ENCODE results near the gene C7. TPM values are rescaled to one million over a fixed set of nuclear protein-coding genes. Genes with fewer than 3 reads are reported as not detected.

Gene C7
- total and polyA plus RNA-seq, 2 experiments from 2014 or later, result 0.05 to 0.07 TPM

- Histone ChIP-seq H3K27me3 (ENCODE audit: insufficient read depth) (no peaks in the 10 kb centered on the region), H2AFZ (no peak overlapping the region), H3K9me2 (ENCODE audit: insufficient read depth) (no peaks in the 10 kb centered on the region), H3K4me1 (ENCODE audit: insufficient read depth) (0 out of 2 replicates have a peak, but pooled peaks cover 1% of the 10 kb centered on the region), H4K20me1 (replicated peaks; ENCODE audit: insufficient read depth) (no peaks in the 10 kb centered on the region), H3K4me2 (no peak overlapping the region), H3K36me3 (ENCODE audit: insufficient read depth) (no peaks in the 10 kb centered on the region), H3K27ac (ENCODE audit: low read depth) (no peak overlapping the region), H3K4me3 (no peak overlapping the region), H3K79me2 (replicated peaks; ENCODE audit: insufficient read depth) (no peaks in the 10 kb centered on the region), H3F3A (replicated peaks; ENCODE audit: low read depth) (no peaks in the 10 kb centered on the region)
- H3K27me3 Mint-ChIP-seq (ENCODE audit: insufficient read depth, low read depth, poor library complexity), result peaks cover 4% of the 10 kb centered on the region
- H3K4me1 Mint-ChIP-seq, result peaks cover 4% of the 10 kb centered on the region
- no peak overlapping the region for H3K4me3 Mint-ChIP-seq
- DNase-seq (ENCODE audit: low spot score) (no peak), ATAC-seq (no peak)
- TF ChIP-seq ZNF462 (CRISPR knock-in tag; IDR thresholded peaks at IDR 0.05), result no peak
- no peak for TF ChIP-seq ZNF331 (CRISPR knock-in tag; IDR thresholded peaks at IDR 0.05; ENCODE audit: low read depth)
- TF ChIP-seq EZH2phosphoT487 (IDR thresholded peaks at IDR 0.05; ENCODE audit: unreplicated experiment), result no peak
- TF ChIP-seq REST (IDR thresholded peaks at IDR 0.05; ENCODE audit: unreplicated experiment), result no peak
- TF ChIP-seq CTCF (conservative IDR thresholded peaks at IDR 0.05; ENCODE audit: low read depth in 2 of 2), result no peak
- no peak for TF ChIP-seq POLR2AphosphoS5 (IDR thresholded peaks at IDR 0.05; ENCODE audit: low read depth)
- TF ChIP-seq ETS1 (IDR thresholded peaks at IDR 0.05), result no peak
- no peak for TF ChIP-seq EZH2 (IDR thresholded peaks at IDR 0.05; ENCODE audit: low read depth, unreplicated experiment)
- TF ChIP-seq NANOG (IDR thresholded peaks at IDR 0.05; ENCODE audit: borderline replicate concordance), result no peak
- TF ChIP-seq STAT1 (IDR thresholded peaks at IDR 0.05; ENCODE audit: unreplicated experiment), result no peak
- no peak for TF ChIP-seq JUNB (IDR thresholded peaks at IDR 0.05; ENCODE audit: unreplicated experiment)
- no peak for TF ChIP-seq ZNF114 (CRISPR knock-in tag; IDR thresholded peaks at IDR 0.05)
- H3K27ac Mint-ChIP-seq, result no peak overlapping the region
- peaks cover 17% of the 10 kb centered on the region for H3K36me3 Mint-ChIP-seq (ENCODE audit: low read depth)
- peaks cover 27% of the 10 kb centered on the region for H3K9me3 Mint-ChIP-seq
Measured at GRCh38 chr5:40875958-40876357, 33.3 kb upstream of the C7 start.

Data from GM23338 (cell line).